Glomerular visceral epithelial cell (primary cell): ENCODE results near the gene SNAP25.

Experiments
- DNase-seq: peaks from one replicate; pipeline ENCODE4 v3.0.0-alpha.2; 2016; ENCODE audit errors: extremely low spot score

Gene SNAP25

GRCh38 chr20:10332656-10333415, 114.2 kb downstream of the SNAP25 start:
- DNase-seq = no peak

GRCh38 chr20:10336959-10337729, 118.5 kb downstream of the SNAP25 start:
- no peak for DNase-seq

- DNase-seq = no peak
Measured at GRCh38 chr20:10338426-10339180, 120.0 kb downstream of the SNAP25 start.

GRCh38 chr20:10339609-10340008, 121.0 kb downstream of the SNAP25 start:
- no peak for DNase-seq

GRCh38 chr20:10342152-10342551, 123.5 kb downstream of the SNAP25 start:
- no peak for DNase-seq

GRCh38 chr20:10344953-10345352, 126.3 kb downstream of the SNAP25 start:
- no peak for DNase-seq

- DNase-seq = no peak
Measured at GRCh38 chr20:10347086-10347880, 128.7 kb downstream of the SNAP25 start.

- no peak for DNase-seq
Measured at GRCh38 chr20:10349118-10349517, 130.5 kb downstream of the SNAP25 start.

- DNase-seq = no peak
Measured at GRCh38 chr20:10350188-10350842, 131.7 kb downstream of the SNAP25 start.

- DNase-seq = no peak
Measured at GRCh38 chr20:10352934-10353824, 134.5 kb downstream of the SNAP25 start.

- DNase-seq = no peak
Measured at GRCh38 chr20:10356628-10357027, 138.0 kb downstream of the SNAP25 start.
